DMS 273 (cell line): ENCODE results near the gene PPIF.
A peak's percentile ranks its signal among the peaks of the same experiment; 100 is the strongest.

ENCODE experiments used
- DNase-seq: peaks from one replicate; lab custom pipeline; 2025; ENCODE audit not compliant: unreplicated experiment; lab: John Stamatoyannopoulos, UW

PPIF gene

GRCh38 chr10:79367426-79368189, 20.3 kb downstream of the PPIF start:
- no peak for DNase-seq

GRCh38 chr10:79372871-79373270, 25.6 kb downstream of the PPIF start:
- no peak for DNase-seq

GRCh38 chr10:79374312-79375191, 27.3 kb downstream of the PPIF start:
- DNase-seq: peak; percentile 82

GRCh38 chr10:79375321-79376077, 28.2 kb downstream of the PPIF start:
- DNase-seq: no peak

GRCh38 chr10:79376078-79376628, 28.9 kb downstream of the PPIF start:
- no peak for DNase-seq

- DNase-seq: no peak
These were observed 29.7 kb downstream of the PPIF start for GRCh38 chr10:79376751-79377556.

- DNase-seq: no peak
These were observed 30.5 kb downstream of the PPIF start for GRCh38 chr10:79377557-79378382.

- no peak for DNase-seq
These were observed 31.0 kb downstream of the PPIF start for GRCh38 chr10:79378383-79378646.

GRCh38 chr10:79378647-79379511, 31.6 kb downstream of the PPIF start:
- no peak for DNase-seq

GRCh38 chr10:79379512-79380124, 32.3 kb downstream of the PPIF start:
- DNase-seq: no peak

- DNase-seq: no peak
These were observed 33.1 kb downstream of the PPIF start for GRCh38 chr10:79380125-79380945.

- DNase-seq: no peak
These were observed 33.9 kb downstream of the PPIF start for GRCh38 chr10:79380946-79381721.

GRCh38 chr10:79381804-79382221, 34.5 kb downstream of the PPIF start:
- peak; percentile 80 for DNase-seq

GRCh38 chr10:79382491-79382941, 35.2 kb downstream of the PPIF start:
- DNase-seq: no peak

- DNase-seq: no peak
These were observed 36.8 kb downstream of the PPIF start for GRCh38 chr10:79383974-79384606.

- DNase-seq: no peak
These were observed 37.6 kb downstream of the PPIF start for GRCh38 chr10:79384773-79385391.
